Stomach (tissue), 9 donors: ENCODE results near the gene NCS1. TPM values are rescaled to one million over a fixed set of nuclear protein-coding genes. Genes with fewer than 3 reads are reported as not detected.

ENCODE experiments used
- DNase-seq, 2 donors: peaks; one replicate each; pipeline versions ENCODE4 v3.0.0 to v3.0.0-alpha.2; 2013 to 2019
- H3K27ac ChIP-seq, 5 donors: fragments of 200-600 bp in 4 of 5; sonication (generic) in 4 of 5; one replicate each; pipeline ENCODE4 v1.5.1; 2013 to 2019; ENCODE audit warnings: mild to moderate bottlenecking in 1 of 5, moderate library complexity in 1 of 5
- H3K27me3 ChIP-seq, 3 donors: fragments of 200-600 bp; sonication (generic); one replicate each; pipeline ENCODE4 v1.5.1; 2017 to 2019; ENCODE audit warnings: mixed run types in 1 of 3
- H3K36me3 ChIP-seq, 4 donors: fragments of 200-600 bp; sonication (generic); 1 replicate in 3 of 4; 2 replicates in 1 of 4; pipeline ENCODE4 v1.5.1; 2016 to 2019
- H3K4me1 ChIP-seq, 4 donors: fragments of 200-600 bp; sonication (generic); one replicate each; pipeline ENCODE4 v1.5.1; 2016 to 2019
- H3K4me3 ChIP-seq, 4 donors: fragments of 200-600 bp; sonication (generic) in 3 of 4; one replicate each; pipeline ENCODE4 v1.5.1; 2016 to 2019; ENCODE audit warnings: mild to moderate bottlenecking in 1 of 4
- H3K9me3 ChIP-seq, 4 donors: fragments of 200-600 bp; sonication (generic); one replicate each; pipeline ENCODE4 v1.5.1; 2016 to 2019
- EP300 ChIP-seq: sonication (generic); formaldehyde crosslinking; IDR thresholded peaks from one replicate; pipeline ENCODE4 v1.6.1; 2017; ENCODE audit warnings: antibody characterized with exemption
- POLR2A ChIP-seq, 4 donors: fragments of 450-650 bp; IDR thresholded peaks; one replicate each; pipeline ENCODE4 v1.6.1; 2016; ENCODE audit warnings: antibody characterized with exemption in 4 of 4, control low read depth in 2 of 4, mild to moderate bottlenecking in 1 of 4, moderate library complexity in 1 of 4
- POLR2AphosphoS5 ChIP-seq, 3 donors: sonication (generic); formaldehyde crosslinking; IDR thresholded peaks; one replicate each; pipeline ENCODE4 v1.6.1; 2016; ENCODE audit warnings: antibody characterized with exemption in 3 of 3
- WGBS, 5 donors: extraction: QIAGEN DNeasy Blood & Tissue Kit in 3 of 5; methylation state at CpG; one replicate each; pipeline versions ENCODE4 v1.1.5 to v1.1.7; 2013 to 2018; 5-methylcytosine and 5-hydroxymethylcytosine counted together
- intact Hi-C: fragments of 100-400 bp; cut with DNase I; formaldehyde crosslinking; loops from one replicate; pipeline ENCODE4 v1.15.1; 2023; ENCODE audit warnings: low total_unique reads
- polyA plus RNA-seq, 3 donors: library from polyadenylated mRNA; stranded (reverse); fragments of 200-250 nt; gene quantifications; one replicate each; pipeline ENCODE4 v1.2.3, GENCODE V29; 2013
- total RNA-seq, 5 donors: library from RNA; depleted of rRNA; stranded (reverse); fragments of >200 nt; gene quantifications; one replicate each; pipeline versions ENCODE4 v1.1.0 to v1.2.3, GENCODE V29; 2014 to 2016
- TF ChIP-seq, protein P1 (sequence below), 7 experiments: fragments of 450-650 bp in 4 of 7; fragments of 200-600 bp in 3 of 7; sonication (generic) in 3 of 7; IDR thresholded peaks; one replicate each; pipeline ENCODE4 v1.5.1; 2016 to 2019; ENCODE audit warnings: antibody characterized with exemption in 7 of 7, control low read depth in 2 of 7, mild to moderate bottlenecking in 1 of 7
- donor health status: healthy with polysubstance abuse.
- donor health status: Bipolar disorder and iron deficiency.
- donor health status: healthy.

Gene NCS1
- total and polyA plus RNA-seq, 8 donors = 3.2 to 50.0 (median 16.6) TPM

DNA sequence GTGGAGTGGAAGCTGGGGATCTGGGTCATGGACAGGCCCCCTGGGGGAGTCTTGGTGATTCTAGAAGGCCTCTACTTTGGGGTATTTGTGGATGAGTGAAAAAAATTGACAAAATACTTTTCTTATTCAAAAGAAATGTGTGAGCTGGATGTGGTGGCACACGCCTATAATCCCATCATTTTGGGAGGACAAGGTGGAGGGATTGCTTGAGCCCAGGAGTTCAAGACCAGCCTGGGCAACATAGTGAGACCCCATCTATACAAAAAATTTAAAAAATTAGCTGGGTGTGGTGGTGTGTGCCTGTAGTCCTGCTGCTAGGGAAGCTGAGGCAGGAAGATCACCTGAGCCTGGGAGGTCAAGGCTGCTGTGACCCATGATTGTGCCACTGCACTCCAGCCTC, 6.6 kb upstream of the NCS1 start:
- TF ChIP-seq EP300 (no peak), POLR2AphosphoS5 (IDR thresholded peaks at IDR 0.05) (no peak), POLR2A (IDR thresholded peaks at IDR 0.05) (no peak)
- TF ChIP-seq, protein P1, sequence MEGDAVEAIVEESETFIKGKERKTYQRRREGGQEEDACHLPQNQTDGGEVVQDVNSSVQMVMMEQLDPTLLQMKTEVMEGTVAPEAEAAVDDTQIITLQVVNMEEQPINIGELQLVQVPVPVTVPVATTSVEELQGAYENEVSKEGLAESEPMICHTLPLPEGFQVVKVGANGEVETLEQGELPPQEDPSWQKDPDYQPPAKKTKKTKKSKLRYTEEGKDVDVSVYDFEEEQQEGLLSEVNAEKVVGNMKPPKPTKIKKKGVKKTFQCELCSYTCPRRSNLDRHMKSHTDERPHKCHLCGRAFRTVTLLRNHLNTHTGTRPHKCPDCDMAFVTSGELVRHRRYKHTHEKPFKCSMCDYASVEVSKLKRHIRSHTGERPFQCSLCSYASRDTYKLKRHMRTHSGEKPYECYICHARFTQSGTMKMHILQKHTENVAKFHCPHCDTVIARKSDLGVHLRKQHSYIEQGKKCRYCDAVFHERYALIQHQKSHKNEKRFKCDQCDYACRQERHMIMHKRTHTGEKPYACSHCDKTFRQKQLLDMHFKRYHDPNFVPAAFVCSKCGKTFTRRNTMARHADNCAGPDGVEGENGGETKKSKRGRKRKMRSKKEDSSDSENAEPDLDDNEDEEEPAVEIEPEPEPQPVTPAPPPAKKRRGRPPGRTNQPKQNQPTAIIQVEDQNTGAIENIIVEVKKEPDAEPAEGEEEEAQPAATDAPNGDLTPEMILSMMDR (IDR thresholded peaks at IDR 0.05) = no peak
- no peak for DNase-seq
- no peaks in the 10 kb centered on the region for H3K36me3 ChIP-seq
- H3K27ac ChIP-seq = no peak overlapping the region
- no peaks in the 10 kb centered on the region for H3K4me1 ChIP-seq
- H3K9me3 ChIP-seq = no peaks in the 10 kb centered on the region
- peaks cover 0 to under 1% (median 0%) of the 10 kb centered on the region in 3 donors for H3K27me3 ChIP-seq
- WGBS, 5 donors = 92 to 100% (median 100%) methylated on average over 1 of the region's 1 CpG
- no peak overlapping the region for H3K4me3 ChIP-seq
- intact Hi-C loops = no loop called here

DNA sequence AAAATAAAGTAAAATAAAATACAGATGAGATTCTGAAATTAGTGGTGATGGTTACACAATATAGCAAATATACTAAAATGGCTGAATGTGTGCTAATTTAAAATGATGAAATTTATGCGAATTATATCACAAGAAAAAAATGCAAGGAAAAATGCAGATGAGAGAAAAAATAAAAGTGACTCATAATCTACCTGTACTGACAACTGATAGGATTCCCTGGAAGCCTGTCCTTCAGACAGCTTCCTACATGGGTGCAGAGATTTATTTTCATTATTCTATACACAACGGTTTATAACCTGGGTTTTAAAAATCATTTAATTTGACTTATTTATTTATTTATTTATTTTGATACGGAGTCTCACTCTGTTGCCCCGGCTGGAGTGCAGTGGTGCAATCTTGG, 5.8 kb upstream of the NCS1 start:
- Histone ChIP-seq H3K9me3 (no peaks in the 10 kb centered on the region), H3K4me3 (no peak overlapping the region), H3K36me3 (no peaks in the 10 kb centered on the region), H3K4me1 (peaks cover 0 to 3% (median under 1%) of the 10 kb centered on the region in 4 donors), H3K27me3 (peaks cover 0 to 9% (median 0%) of the 10 kb centered on the region in 3 donors), H3K27ac (no peak overlapping the region)
- WGBS, 5 donors = 77 to 92% (median 90%) methylated on average over 4 of the region's 4 CpGs
- intact Hi-C loops = no loop called here
- TF ChIP-seq POLR2A (IDR thresholded peaks at IDR 0.05) (no peak), POLR2AphosphoS5 (IDR thresholded peaks at IDR 0.05) (no peak), EP300 (no peak)
- TF ChIP-seq, protein P1 (IDR thresholded peaks at IDR 0.05) = no peak
- DNase-seq = no peak

DNA sequence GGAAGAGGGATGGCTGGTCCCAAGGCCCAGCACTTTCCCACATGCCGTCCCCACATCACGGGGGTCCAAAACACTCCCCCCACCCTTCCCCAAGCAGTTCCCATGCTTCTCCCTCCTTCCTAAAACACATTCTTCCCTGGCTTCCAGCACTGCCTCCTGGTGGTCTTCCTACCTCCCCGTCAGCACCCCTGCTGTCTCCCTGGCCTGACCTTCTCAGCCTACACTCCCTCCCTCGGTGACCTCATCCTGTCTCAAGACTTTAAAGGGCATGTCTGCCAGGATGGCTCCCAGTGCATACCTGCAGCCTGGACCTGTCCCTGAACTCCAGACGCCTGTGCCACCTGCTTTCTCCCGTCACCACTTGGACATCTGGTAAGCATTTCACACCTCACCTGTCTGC, 4.3 kb upstream of the NCS1 start:
- H3K9me3 ChIP-seq = no peaks in the 10 kb centered on the region
- no peak overlapping the region for H3K27ac ChIP-seq
- peaks cover 8 to 13% (median 11%) of the 10 kb centered on the region in 4 donors for H3K4me1 ChIP-seq
- no peak overlapping the region for H3K4me3 ChIP-seq
- H3K36me3 ChIP-seq = no peaks in the 10 kb centered on the region
- intact Hi-C loops = no loop called here
- TF ChIP-seq POLR2A (IDR thresholded peaks at IDR 0.05) (no peak), POLR2AphosphoS5 (IDR thresholded peaks at IDR 0.05) (no peak), EP300 (no peak)
- TF ChIP-seq, protein P1 (IDR thresholded peaks at IDR 0.05) = no peak
- DNase-seq = no peak
- WGBS, 5 donors = 67 to 77% (median 69%) methylated on average over 6 of the region's 6 CpGs
- H3K27me3 ChIP-seq = peaks cover 0 to 21% (median 10%) of the 10 kb centered on the region in 3 donors

DNA sequence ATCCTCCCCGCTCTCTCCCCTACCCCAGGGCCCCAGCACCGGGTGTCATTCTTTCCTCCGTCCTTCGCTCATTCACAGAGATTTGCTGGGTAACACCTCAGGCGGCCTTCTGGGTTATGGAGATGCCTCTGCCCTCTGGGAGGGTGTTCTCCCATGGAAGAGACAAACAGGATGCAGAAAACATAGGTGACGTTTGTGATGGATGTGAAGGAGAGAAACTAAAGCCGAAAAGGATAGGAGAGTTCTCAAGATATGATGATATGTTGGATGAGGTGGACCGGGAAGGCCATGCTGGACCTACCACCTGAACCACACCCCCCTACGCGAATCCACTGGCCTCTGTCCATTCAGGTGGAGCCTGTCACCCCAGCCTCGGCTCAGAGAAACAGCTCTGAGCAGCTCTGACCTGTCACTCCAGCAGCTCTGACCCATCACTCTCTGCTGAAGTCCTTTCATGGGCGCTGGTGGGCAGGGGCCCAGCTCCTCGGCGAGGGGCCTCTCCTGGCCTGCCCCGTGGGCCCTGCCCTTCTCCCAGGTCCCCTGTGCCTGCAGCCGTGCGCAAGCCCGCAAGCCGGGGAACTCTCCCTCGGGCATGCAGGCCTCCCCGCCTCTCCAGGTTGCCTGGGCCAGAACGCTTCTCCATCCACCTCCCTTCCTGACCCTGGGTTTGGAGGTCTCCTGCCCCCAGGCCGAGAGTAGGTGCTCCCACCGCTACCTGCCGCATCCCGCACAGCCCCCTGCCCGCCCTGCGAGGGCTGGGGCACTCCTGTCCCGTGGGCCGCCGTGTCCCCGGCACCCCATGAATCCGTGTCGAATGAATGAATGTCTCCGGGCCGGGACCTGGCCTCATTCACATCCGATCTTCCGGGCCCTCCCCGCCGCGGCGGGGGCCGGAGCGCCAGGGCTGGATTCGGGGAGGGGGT, 717 bp upstream of the NCS1 start:
- DNase-seq = no peak
- Histone ChIP-seq H3K4me3 (peak overlapping the region; percentile 55 to 71 (median 62)), H3K27me3 (peaks cover 0 to 31% (median 13%) of the 10 kb centered on the region in 3 donors), H3K4me1 (peaks cover 20 to 34% (median 27%) of the 10 kb centered on the region in 4 donors), H3K9me3 (no peaks in the 10 kb centered on the region), H3K27ac (peak overlapping the region in 3 of 5 donors; percentile 37 to 77 (median 63)), H3K36me3 (no peaks in the 10 kb centered on the region)
- intact Hi-C loops = no loop called here
- TF ChIP-seq EP300 (no peak), POLR2A (IDR thresholded peaks at IDR 0.05) (no peak), POLR2AphosphoS5 (IDR thresholded peaks at IDR 0.05) (no peak)
- TF ChIP-seq, protein P1 (IDR thresholded peaks at IDR 0.05) = no peak
- 22 to 40% (median 32%) methylated on average over 33 to 45 of the region's 45 CpGs for WGBS, 5 donors
